HG02798 (cell line): ENCODE data around the gene KCTD12.
A peak's percentile ranks its signal among the peaks of the same experiment; 100 is the strongest.

Experiments used
- ATAC-seq: cut with Tn5 transposase; IDR thresholded peaks from one replicate; pipeline ENCODE4 v1.9.1; 2021; ENCODE audit warnings: mild to moderate bottlenecking; ENCODE audit not compliant: unreplicated experiment, poor library complexity

Gene KCTD12

DNA sequence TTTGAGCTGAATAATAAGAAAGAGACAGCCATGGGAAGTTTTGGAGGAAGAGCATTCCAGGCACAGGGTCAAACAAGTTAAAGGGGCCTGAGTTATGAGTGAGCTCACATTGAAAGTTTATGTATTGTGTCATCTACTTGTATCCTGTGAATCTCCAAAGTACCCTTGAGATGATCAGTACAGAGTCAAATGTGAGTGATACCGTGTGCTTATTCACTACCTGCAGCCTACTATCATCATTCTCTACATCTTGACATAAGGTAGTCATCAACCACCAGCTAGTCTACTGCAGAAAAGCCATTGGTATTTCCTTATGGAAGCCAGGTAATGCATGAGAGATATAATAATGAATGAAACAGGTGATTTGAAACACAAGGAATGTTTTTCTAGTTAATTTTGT is 3.0 kb upstream of the KCTD12 start:
- no peak for ATAC-seq

DNA sequence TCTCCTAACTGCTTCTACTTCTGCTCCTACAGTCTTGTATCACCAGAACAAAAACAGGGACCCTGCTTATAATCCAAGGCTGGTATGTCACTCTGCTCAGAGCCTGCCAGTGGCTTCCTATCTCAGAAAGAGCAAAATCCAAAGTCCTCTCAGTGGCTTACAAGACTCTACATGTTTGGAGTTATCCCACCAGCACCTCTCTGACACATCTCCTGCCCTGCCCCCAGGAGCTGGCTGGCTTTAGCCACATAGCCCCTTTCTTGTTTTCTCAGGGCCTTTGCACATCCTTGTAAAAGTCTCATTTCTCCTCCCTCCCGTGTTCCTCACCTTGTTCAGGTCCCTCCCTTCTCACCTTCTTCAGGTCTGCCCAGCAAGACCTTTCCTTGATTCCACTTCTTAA is 2.2 kb upstream of the KCTD12 start:
- ATAC-seq, result no peak

DNA sequence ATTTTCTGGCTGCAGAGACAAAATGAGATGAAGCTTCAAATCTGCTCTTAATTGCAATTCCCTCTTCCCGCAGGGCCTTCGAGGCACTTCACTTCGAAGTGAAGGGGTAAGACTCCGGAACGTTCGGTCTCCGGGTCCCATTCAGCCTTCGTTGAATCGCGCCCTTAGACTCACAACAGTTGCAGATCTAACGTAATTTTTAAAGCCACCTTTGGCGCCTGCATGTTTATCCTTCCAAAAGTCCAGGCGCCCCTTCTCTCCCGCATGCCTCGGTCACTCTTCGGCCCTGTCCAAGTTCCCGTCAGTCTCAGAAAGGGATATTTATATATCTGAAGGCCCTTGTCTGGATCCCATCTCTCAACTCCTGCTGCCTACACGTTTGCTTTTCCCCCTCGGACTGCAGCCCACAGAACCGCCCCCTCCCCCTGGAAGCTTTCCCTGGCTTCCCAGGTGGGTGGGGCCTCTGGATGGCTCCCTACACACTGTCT is 915 bp upstream of the KCTD12 start:
- no peak for ATAC-seq

DNA sequence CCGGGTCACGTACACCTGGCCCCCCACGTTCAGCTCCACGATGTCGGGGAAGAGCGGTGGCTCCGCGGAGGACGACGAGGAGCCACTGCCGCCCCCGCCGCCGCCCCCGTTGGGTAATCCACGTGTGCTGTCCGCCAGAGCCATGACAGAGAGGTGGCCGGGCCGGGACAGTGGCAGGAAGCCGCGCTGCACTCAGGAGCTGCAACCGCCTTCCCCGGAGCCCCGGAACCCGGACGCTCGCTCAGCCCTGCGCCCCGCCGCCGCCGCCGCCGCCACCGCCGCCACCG is 257 bp downstream of the KCTD12 start:
- ATAC-seq, result peak; percentile 24

DNA sequence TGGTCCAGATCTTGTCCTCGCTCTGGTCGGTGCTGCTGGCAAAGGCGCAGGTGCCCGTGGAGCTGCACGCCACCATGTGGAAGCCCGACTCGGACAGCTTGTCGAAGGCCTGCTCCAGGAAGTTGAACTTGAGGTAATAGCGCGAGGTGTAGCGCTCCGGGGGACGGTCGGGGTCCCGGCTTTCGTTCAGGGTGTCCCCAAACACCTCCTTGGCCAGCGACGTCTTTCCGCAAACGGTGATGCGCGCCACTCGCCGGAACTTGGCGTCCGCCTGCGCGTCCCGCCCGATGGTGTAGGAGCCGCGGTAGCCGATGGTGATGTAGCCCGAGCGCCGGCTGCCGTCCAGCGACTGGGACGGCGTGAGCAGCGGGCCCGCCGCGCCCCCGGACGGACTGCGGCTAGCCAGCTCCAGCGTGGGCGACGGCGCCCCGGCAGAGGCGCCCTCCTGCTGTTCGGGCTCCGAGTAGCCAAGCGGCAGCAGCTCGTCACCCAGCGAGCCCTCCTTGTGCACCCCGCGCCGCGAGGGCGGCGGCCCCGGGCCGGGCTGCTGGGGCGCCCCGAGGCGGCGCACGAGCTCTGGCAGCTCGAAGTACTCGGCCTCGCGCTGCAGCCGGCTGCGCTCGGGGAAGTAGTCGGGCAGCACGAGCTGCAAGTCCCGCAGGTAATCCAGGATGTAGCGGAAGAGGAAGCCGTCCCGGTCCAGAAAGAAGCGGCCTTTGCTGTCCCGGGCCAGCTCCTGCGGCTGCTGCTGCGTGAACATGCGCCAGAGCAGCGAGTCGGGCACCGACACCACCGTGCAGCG is 801 bp downstream of the KCTD12 start:
- peak; percentile 49 for ATAC-seq

DNA sequence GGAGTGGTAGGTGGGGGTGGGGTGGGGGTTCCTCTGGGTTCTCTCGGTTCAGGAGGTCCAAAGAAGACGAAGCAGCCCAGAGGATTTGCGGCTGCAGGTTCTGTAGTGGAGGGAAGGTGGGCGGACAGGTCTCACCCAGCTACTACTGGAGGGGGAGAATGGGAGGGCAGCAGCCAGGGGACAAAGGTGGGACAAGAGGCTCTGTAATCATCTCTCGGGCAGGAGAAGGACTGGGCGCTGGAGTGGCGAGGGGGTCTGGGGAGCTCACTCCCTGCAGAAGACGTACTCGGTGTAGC is 1.4 kb downstream of the KCTD12 start:
- no peak for ATAC-seq

DNA sequence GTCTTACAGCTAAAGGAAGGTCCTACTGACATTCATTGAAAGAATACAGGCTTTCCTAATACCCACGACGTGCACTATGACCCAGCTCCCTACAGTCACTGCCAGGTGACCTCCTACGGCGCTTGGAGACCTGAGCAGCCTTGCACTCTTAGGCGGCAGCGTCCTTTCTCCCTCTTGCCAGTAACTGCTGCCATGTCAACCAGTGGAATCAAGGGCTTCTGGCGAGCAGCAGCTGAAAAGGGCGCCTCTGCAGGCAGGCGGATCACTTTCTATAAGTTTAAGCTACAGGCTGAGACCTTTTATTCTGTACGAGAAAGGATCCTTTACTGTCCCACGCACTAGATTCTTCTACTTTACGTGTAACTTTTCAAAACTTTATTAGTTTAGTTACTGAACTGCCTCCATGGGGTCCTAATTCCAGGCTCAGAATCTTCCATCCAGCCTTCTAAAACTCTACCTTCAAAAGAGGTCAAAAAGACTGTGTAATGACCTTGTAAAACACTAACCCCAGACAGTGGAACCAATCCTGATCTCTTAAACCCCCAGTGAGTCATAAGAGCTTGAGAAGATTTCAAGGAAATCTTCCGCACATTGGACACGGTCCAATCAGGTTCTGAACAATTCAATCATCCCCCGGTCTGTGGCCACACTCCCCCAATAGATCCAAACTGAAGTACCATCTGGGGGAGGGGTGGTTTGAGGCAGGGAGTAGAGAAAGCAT is 1.9 kb downstream of the KCTD12 start:
- no peak for ATAC-seq

DNA sequence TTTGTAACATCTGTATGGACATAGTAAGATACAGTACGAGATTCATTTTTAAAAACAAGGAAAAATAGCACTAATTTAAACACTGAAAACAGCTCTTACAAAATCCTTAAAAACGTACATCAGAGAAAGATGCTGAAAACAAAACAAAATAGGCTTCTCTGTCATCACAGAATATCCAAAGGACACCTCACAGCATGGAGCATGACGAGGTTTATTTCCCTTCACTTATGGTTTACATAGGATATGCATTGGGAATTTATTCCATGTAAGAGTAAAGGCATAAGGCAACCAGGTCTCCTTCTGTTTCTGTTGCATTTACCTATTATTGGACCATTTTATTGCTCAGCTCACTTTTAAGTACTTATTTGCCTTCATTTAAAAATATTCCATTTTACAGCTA is 3.0 kb downstream of the KCTD12 start:
- ATAC-seq, result no peak

DNA sequence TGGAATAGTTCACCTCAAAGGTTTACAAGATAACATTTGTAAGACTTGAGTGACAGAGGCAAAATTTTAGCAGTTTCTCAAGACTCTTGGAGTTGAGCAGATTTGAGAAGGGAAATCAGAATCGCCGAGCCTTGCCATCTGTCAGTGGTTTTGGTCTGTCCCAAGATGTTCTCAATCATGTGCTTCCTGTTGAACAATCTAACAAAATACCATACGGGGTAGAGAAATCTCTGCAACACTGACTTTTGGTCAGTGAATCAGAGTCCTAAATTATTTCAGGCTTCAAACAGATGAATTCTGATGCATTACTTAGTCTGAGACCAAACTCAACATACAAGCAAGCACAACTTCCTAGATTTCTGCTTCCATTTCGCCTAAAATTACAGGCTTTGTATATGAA is 3.8 kb downstream of the KCTD12 start:
- ATAC-seq, result no peak

DNA sequence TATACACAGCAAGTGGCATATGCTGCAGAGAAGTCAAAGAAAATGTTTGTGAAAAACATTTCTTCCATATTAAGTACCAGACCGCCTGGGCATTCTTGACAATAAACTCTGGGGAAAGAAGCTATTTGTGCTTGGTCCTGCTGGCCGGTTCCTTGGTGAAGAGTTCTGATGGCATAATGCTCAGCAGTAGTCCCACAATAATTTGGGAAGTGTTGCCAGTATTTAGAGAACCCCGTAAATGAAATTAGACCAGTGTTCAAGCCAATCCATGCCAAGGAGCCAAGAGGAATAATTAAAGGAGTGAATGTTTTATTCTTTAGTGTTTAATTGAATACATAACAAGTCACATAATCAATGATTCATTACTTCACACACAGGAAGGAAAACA is 6.3 kb downstream of the KCTD12 start:
- no peak for ATAC-seq

DNA sequence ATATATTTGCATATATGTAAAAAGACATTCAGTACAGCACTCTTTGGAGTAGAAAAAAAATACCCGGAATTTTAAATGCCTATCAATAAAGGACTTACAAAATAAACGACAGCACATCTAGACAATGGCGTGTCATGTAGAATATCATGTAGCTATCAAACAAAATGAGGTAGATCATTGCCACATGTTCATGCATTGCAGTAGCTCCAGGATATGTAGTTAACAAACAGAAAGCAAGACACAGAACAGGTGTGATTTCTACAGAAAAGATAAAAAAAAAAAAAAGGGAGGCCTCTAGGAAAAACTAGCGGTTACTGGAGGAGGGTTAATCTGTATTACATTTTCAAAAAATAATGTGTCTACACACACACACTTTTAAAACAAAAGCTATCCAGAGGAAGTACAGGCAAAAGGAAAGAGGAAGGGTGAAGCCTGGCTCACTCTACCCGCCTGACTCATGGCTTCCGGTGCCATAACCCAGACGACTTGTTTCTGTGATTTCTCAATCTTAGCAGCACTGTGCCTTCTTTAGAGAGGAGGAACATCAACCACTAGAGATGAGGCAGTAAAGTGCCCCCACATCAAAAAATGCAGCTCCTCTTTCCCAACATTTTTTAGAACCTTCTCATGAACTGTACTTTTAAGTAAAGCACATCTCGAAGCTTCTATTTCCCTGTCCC is 6.9 kb downstream of the KCTD12 start:
- peak; percentile 93 for ATAC-seq

DNA sequence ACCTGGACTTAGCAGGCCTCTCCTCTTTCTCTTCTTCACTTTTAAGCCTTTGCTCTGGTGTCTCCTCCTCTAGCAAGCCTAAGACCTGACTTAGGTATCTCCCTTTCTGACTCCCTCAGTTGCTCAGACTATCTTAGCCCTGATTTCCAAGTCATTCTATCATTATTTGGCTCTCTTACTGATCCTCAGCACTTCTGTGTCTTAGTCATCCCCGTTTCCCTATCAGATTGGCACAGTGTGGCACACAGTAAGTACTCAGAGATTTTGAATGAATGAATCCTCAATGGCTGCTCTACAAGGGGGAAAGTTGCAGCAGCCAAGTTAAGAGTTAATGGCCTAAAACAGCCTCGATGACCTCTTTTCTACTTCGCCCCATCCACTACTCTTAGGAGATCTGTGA is 8.2 kb downstream of the KCTD12 start:
- no peak for ATAC-seq

DNA sequence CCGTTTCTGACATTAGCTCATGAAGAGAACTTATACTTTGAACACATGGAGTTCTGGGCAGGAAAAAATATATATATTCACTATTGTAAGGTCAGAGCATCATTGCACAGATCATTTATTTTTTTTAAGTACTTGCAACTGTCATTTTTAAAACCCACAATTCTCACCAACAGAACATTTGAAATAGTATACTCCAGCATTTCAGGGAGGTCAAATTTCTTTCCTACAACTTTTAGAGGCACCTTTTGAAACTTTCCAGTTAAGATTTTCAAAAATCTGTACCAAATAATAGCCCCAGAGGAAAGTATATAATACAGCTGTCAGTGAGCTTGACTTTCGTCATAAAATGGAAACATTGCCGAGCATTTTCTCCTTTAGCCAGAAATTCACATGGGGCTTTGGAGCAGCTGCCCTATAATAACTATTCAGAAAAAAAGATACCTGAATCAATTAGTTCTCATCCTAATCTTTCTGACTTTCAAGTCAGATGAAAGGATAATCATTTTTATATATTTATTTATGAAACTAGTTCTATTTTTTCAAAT is 10.9 kb downstream of the KCTD12 start:
- ATAC-seq, result no peak

DNA sequence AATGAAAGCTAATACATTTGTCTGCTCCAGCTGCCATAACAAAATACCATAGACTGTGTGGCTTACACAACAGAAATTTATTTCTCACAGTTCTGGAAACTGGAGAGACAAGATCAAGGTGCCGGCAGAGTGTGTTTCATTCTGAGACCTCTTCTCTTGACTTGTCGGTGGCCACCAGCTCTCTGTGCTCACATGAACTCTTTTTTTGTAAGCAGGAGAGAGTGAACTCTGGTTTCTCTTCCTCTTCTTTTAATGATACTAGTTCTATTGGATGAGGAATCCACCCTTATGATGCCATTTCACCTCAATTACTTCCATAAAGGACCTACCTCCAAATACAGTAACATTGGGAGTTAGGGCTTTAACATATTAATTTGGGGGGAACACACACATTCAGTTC is 11.7 kb downstream of the KCTD12 start:
- peak; percentile 63 for ATAC-seq

DNA sequence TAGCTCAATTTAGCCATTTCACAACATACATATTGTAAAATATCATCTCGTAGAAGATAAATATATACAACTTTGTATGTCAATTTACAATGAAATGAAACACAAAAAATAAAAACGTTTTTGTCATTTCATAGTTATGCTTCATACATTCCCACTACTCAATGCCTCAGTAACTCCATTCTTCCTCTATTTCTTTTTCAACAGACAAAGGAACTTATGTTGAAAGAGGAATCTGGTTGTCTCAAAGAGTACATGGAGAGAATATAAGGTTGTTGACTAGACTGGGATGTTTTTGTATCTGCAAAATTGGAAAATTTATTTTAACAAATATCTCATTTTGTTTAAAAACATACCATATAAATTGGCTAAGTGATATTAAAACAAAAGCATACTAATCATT is 12.8 kb downstream of the KCTD12 start:
- no peak for ATAC-seq

DNA sequence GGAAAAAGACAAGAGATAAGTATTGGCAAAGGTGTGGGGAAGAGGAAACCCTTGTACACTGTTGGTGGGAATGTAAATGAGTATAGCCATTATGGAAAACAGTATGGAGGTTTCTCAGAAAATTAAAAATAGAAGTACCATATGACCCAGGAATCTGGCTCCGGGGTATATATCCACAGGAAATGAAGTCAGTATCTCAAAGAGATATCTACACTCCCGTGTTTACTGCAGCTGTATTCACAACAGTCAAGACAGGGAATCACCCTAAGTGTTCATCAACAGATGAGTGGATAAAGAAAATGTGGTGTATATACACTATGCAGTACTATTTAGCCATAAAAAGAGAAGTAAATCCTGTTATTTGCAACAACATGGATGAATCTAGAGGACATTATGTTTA is 13.5 kb downstream of the KCTD12 start:
- no peak for ATAC-seq

DNA sequence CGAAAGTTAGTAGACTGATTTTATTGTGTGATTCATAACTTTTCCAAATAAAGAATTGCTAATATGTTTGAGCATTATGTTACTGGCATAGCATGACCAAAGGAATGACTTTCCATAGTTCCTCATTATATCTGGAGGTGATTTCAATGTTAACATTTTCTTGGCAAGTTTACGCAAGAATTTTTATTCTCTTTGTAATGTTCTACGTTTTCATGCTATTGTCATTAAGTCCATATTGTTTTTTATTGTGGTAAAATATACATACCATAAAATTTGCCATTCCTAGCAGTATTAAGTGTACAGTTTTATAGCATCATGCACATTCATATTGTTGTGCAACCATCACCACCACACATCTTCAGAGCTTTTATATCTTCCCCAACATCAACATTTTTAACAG is 14.8 kb downstream of the KCTD12 start:
- no peak for ATAC-seq

DNA sequence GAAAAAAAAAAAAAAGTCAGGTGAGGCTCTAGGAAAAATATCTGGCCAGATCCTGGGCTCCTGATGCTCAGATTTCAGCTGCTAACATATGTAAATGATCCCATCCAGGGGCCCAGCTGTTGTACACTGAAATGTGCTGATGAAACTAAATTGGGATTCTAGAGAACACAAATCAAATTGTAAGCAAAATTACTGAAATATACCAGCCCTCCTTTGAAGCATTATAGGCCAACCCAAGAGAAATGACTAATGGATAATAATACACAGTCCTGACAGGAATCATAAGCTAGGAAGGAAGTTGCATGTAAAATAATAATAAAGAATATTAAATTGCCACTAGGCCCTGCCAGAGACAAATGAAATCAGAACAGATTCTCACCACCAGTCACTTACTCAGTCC is 17.8 kb downstream of the KCTD12 start:
- no peak for ATAC-seq

DNA sequence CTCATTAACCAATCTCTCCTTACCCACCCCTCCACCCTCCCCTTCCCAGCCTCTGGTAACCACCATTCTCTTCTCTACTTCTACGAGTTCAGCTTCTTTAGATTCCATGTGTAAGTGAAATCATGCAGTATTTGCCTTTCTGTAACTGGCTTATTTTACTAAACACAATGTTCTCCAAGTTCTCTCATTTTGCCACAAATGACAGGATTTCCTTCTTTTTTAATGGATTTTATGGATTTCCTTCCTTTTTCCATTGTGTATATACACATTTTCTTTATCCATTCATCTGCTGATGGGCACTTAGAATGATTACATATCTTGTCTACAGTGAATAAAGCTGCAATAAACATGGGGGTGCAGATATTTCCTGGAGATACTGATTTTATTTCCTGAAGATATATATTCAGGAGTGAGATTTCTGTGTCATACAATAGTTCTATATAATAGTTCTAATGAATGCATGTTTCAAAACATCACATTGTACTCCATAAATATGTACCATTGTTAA is 20.2 kb downstream of the KCTD12 start:
- no peak for ATAC-seq

DNA sequence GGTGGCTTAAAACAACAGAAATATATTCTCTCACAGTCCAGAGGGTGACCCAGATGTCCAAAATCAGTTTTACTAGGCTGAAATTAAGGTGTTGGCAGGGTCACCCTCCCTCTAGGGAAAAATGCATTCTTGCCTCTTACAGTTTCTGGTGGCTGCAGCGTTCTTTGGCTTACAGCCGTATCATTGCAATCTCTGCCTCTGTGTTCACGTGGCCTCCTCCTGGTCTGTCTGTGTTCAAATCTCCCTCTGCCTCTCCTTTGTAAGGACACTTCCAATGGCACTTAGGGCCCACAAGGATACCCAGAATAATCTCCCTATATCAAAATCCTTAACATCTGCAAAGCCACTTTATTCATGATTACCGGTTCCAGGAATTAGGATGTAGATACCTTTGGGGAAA is 21.1 kb downstream of the KCTD12 start:
- ATAC-seq, result no peak

DNA sequence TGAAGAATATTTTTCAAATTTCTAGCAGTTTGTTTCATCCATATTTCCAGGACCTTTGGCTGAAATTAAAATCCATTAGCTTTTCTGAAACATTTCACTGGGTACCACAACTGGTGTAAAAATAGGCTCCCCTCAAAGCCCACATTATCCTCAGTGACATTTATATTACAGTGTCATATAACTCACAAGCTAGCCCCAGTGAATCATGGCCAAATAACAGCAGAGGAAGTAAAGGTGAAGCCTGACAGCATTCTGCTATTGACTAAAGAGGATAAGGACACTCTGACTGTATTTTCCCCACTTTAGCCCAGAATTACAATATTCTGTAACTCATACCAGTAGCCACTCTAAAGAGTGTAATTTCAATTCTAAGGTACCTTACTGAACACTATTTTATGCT is 21.9 kb downstream of the KCTD12 start:
- no peak for ATAC-seq
